HG03025 (cell line): ENCODE measurements around the gene NLRC3.

Experiments
- ATAC-seq: cut with Tn5 transposase; IDR thresholded peaks from one replicate; pipeline ENCODE4 v1.9.1; 2021; ENCODE audit warnings: mild to moderate bottlenecking, moderate library complexity; ENCODE audit not compliant: unreplicated experiment, low FRiP score

NLRC3 gene

GRCh38 chr16:3580686-3581085 is 3.5 kb upstream of the NLRC3 start:
- ATAC-seq = no peak

GRCh38 chr16:3580251-3580651 is 3.0 kb upstream of the NLRC3 start:
- ATAC-seq = no peak

- ATAC-seq = no peak
Observed at GRCh38 chr16:3579776-3580175, 2.6 kb upstream of the NLRC3 start.

- no peak for ATAC-seq
Observed at GRCh38 chr16:3578610-3579551, 1.7 kb upstream of the NLRC3 start.

- ATAC-seq = no peak
Observed at GRCh38 chr16:3578121-3578520, 918 bp upstream of the NLRC3 start.

- no peak for ATAC-seq
Observed at GRCh38 chr16:3576211-3576610, 992 bp downstream of the NLRC3 start.

- no peak for ATAC-seq
Observed at GRCh38 chr16:3575491-3575890, 1.7 kb downstream of the NLRC3 start.

GRCh38 chr16:3574195-3574594 is 3.0 kb downstream of the NLRC3 start:
- ATAC-seq = no peak

GRCh38 chr16:3573146-3573815 is 3.9 kb downstream of the NLRC3 start:
- no peak for ATAC-seq

GRCh38 chr16:3570420-3571062 is 6.7 kb downstream of the NLRC3 start:
- no peak for ATAC-seq

- ATAC-seq = no peak
Observed at GRCh38 chr16:3569851-3570250, 7.4 kb downstream of the NLRC3 start.

GRCh38 chr16:3566990-3567389 is 10.2 kb downstream of the NLRC3 start:
- ATAC-seq = no peak

GRCh38 chr16:3564889-3565141 is 12.4 kb downstream of the NLRC3 start:
- no peak for ATAC-seq

- no peak for ATAC-seq
Observed at GRCh38 chr16:3564130-3564888, 12.9 kb downstream of the NLRC3 start.

- no peak for ATAC-seq
Observed at GRCh38 chr16:3562914-3563480, 14.2 kb downstream of the NLRC3 start.

- ATAC-seq = no peak
Observed at GRCh38 chr16:3561626-3562025, 15.6 kb downstream of the NLRC3 start.

GRCh38 chr16:3554351-3554928 is 22.8 kb downstream of the NLRC3 start:
- ATAC-seq = no peak

- ATAC-seq = no peak
Observed at GRCh38 chr16:3553138-3553923, 23.9 kb downstream of the NLRC3 start.
